DND-41 (cell line): Measurements from ENCODE around the gene ALDH1L1.

Experiments used
- ATAC-seq: fragments of 200-7000 bp; cut with Tn5 transposase; 3 replicates; pipeline ENCODE4 v1.9.1; 2021; ENCODE audit warnings: low read depth; ENCODE audit not compliant: insufficient read depth
- DNase-seq: peaks from one replicate; pipeline ENCODE4 v3.0.0-alpha.2; 2020
- H2AFZ ChIP-seq: 2 replicates; pipeline ENCODE4 v1.6.0; 2012; ENCODE audit warnings: low read depth, low read length
- H3K27ac ChIP-seq: 2 replicates; pipeline ENCODE4 v1.5.1; 2012; ENCODE audit warnings: low read length, inconsistent platforms
- H3K27me3 ChIP-seq: fragments of 200-600 bp; sonication (generic); 2 replicates; pipeline ENCODE4 v1.6.0; 2012; ENCODE audit warnings: low read length, mild to moderate bottlenecking, inconsistent platforms; ENCODE audit not compliant: insufficient read depth, poor library complexity
- H3K36me3 ChIP-seq: 2 replicates; pipeline ENCODE4 v1.5.1; 2012; ENCODE audit warnings: low read length, inconsistent platforms; ENCODE audit not compliant: insufficient read depth
- H3K4me1 ChIP-seq: 2 replicates; pipeline ENCODE4 v1.5.1; 2012; ENCODE audit warnings: mild to moderate bottlenecking, low read length; ENCODE audit not compliant: insufficient read depth
- H3K4me2 ChIP-seq: 2 replicates; pipeline ENCODE4 v1.6.0; 2012; ENCODE audit warnings: mild to moderate bottlenecking, moderate library complexity, low read length, inconsistent platforms; ENCODE audit not compliant: insufficient read depth
- H3K4me3 ChIP-seq, 2 experiments: fragments of 200-600 bp in 1 of 2; shearing (Covaris generic) in 1 of 2; 2 replicates each; pipeline ENCODE4 v1.5.1; 2012 to 2016; ENCODE audit warnings: inconsistent platforms in 2 of 2, low read length in 2 of 2, mild to moderate bottlenecking in 2 of 2, low read depth in 1 of 2, moderate library complexity in 1 of 2
- H3K79me2 ChIP-seq: 2 replicates; pipeline ENCODE4 v1.6.0; 2012; ENCODE audit warnings: low read length, inconsistent platforms; ENCODE audit not compliant: insufficient read depth
- H3K9ac ChIP-seq: 2 replicates; pipeline ENCODE4 v1.6.0; 2012; ENCODE audit warnings: low read depth, mild to moderate bottlenecking, inconsistent platforms, low read length, moderate library complexity
- H3K9me3 ChIP-seq: 2 replicates; pipeline ENCODE4 v1.5.1; 2012; ENCODE audit warnings: low read length, moderate library complexity, mild to moderate bottlenecking, inconsistent platforms; ENCODE audit not compliant: insufficient read depth, severe bottlenecking
- H4K20me1 ChIP-seq: 2 replicates; pipeline ENCODE4 v1.6.0; 2012; ENCODE audit warnings: low read length; ENCODE audit not compliant: insufficient read depth
- EZH2 ChIP-seq: IDR thresholded peaks from 3 replicates; pipeline ENCODE4 v1.6.1; 2012; ENCODE audit warnings: borderline replicate concordance, low read depth, mild to moderate bottlenecking, moderate library complexity, low read length, inconsistent platforms; ENCODE audit not compliant: severe bottlenecking
- TF ChIP-seq, protein P1 (sequence below): IDR thresholded peaks from 2 replicates; pipeline ENCODE4 v1.5.1; 2012; ENCODE audit warnings: borderline replicate concordance, low read length, moderate library complexity, mild to moderate bottlenecking; ENCODE audit not compliant: poor library complexity, severe bottlenecking; ENCODE audit errors: extremely low read depth

The ALDH1L1 gene

DNA sequence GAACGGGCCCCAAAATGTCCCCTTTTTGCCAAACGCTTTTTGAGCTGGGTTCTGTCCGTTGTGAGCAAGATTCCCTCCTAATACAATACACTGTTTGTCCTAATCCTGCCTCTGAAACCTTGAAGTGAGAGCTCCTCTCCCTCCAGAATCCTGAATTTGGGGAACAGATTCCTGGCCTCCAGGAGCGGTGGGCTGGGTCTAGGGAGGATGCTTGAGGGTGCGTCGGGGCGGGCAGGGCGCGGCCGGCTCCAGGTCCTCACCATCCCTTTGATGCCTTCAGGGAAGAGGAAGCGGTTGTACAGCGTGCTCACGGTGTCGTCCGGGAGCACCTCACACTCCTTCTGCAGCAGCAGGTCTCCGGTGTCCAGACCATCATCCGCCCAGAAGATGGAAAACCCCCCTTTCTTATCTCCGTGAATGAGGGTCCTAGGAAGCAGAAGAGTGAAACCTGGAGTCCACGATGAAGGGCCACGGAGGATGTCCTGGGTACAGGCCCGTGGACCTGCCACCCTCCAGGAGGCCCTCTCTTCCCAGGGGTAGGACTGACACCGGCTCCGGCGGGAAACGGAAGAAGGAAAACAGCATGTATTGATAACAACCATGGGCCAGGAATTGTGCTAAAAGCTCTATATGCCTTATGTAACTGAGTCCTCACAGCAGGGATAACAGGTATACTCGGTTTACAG lies 23.2 kb downstream of the ALDH1L1 start:
- no peak overlapping the region for H3K4me2 ChIP-seq
- no peaks in the 10 kb centered on the region for H3K79me2 ChIP-seq
- H3K36me3 ChIP-seq, result no peaks in the 10 kb centered on the region
- H3K4me1 ChIP-seq, result no peaks in the 10 kb centered on the region
- H3K4me3 ChIP-seq, result no peak overlapping the region
- no peak overlapping the region for H3K9ac ChIP-seq
- H4K20me1 ChIP-seq, result no peaks in the 10 kb centered on the region
- ATAC-seq (no peak), DNase-seq (no peak)
- H3K27ac ChIP-seq, result no peak overlapping the region
- no peaks in the 10 kb centered on the region for H3K27me3 ChIP-seq
- no peaks in the 10 kb centered on the region for H3K9me3 ChIP-seq
- H2AFZ ChIP-seq, result no peak overlapping the region
- TF ChIP-seq, protein P1, sequence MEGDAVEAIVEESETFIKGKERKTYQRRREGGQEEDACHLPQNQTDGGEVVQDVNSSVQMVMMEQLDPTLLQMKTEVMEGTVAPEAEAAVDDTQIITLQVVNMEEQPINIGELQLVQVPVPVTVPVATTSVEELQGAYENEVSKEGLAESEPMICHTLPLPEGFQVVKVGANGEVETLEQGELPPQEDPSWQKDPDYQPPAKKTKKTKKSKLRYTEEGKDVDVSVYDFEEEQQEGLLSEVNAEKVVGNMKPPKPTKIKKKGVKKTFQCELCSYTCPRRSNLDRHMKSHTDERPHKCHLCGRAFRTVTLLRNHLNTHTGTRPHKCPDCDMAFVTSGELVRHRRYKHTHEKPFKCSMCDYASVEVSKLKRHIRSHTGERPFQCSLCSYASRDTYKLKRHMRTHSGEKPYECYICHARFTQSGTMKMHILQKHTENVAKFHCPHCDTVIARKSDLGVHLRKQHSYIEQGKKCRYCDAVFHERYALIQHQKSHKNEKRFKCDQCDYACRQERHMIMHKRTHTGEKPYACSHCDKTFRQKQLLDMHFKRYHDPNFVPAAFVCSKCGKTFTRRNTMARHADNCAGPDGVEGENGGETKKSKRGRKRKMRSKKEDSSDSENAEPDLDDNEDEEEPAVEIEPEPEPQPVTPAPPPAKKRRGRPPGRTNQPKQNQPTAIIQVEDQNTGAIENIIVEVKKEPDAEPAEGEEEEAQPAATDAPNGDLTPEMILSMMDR, result no peak
- no peak for TF ChIP-seq EZH2

DNA sequence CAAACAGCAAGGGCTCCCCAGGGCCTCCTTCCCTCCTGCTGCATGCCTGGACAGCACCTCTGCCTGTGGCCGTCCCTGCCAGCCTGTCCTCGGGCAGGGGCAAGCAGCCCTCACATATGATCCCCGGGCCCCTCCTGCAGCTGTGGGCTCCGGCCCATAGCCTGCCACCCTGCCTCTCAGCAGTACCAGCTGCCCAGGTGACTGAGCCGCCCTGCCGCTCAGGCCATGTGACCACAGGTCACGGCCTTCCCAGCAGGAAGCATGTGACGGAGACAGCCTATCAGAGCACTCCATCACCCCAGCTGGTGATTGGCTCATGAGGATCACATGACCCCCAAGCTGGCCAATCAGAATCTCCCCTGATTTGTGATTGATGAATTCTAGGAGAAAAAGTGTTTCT lies 23.9 kb downstream of the ALDH1L1 start:
- DNase-seq, result no peak
- ATAC-seq, result no peak; the same call in 2 of the 3 replicates
- H3K4me1 ChIP-seq, result no peaks in the 10 kb centered on the region
- H3K4me2 ChIP-seq, result no peak overlapping the region
- no peaks in the 10 kb centered on the region for H3K9me3 ChIP-seq
- H3K4me3 ChIP-seq, result no peak overlapping the region
- no peaks in the 10 kb centered on the region for H4K20me1 ChIP-seq
- H3K36me3 ChIP-seq, result no peaks in the 10 kb centered on the region
- no peaks in the 10 kb centered on the region for H3K79me2 ChIP-seq
- H3K27ac ChIP-seq, result no peak overlapping the region
- H2AFZ ChIP-seq, result no peak overlapping the region
- TF ChIP-seq, protein P1, result no peak
- no peaks in the 10 kb centered on the region for H3K27me3 ChIP-seq
- H3K9ac ChIP-seq, result no peak overlapping the region

DNA sequence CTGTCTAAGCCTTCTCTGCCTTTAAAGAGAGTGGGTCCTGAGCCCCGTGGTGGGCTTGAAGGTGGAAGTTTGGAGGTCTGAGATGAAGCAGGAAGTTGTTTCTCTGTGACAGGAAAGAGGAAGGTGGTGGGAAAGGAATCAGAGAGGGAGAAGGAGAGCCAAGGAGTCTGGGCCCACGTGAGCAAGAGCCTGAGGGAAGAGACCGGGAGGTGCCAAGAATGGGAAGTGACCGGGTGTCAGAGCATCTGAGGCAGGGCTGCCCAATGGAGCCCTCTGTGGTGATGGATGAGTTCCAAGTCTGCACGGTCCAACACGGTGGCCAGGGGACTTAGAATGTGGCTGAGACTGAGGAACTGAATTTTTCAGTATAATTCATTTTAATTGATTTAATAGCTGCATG lies 24.6 kb downstream of the ALDH1L1 start:
- H3K79me2 ChIP-seq, result no peaks in the 10 kb centered on the region
- DNase-seq, result no peak

More for the DNA sequence above, 24.6 kb downstream of the ALDH1L1 start:
- no peaks in the 10 kb centered on the region for H3K4me1 ChIP-seq
- TF ChIP-seq EZH2, result no peak
- TF ChIP-seq, protein P1, result no peak
- no peaks in the 10 kb centered on the region for H4K20me1 ChIP-seq
- H3K27me3 ChIP-seq, result no peaks in the 10 kb centered on the region
- H2AFZ ChIP-seq, result no peak overlapping the region
- no peak overlapping the region for H3K4me2 ChIP-seq
- no peak overlapping the region for H3K9ac ChIP-seq
- no peaks in the 10 kb centered on the region for H3K36me3 ChIP-seq
- H3K4me3 ChIP-seq, result no peak overlapping the region
- H3K27ac ChIP-seq, result no peak overlapping the region
- H3K9me3 ChIP-seq, result no peaks in the 10 kb centered on the region
- ATAC-seq, result no peak
